ENCODE results near the gene CCDC12.

The CCDC12 gene

GRCh38 chr3:46883054-46883829 is 93.3 kb downstream of the CCDC12 start:
- no peak for TF ChIP-seq CTCF (IDR thresholded peaks at IDR 0.05)
- TF ChIP-seq ZFX (IDR thresholded peaks at IDR 0.05; ENCODE audit: borderline replicate concordance): no peak
- H3K27ac ChIP-seq: no peak overlapping the region

GRCh38 chr3:46882377-46883053 is 94.0 kb downstream of the CCDC12 start:
- TF ChIP-seq ZFX (IDR thresholded peaks at IDR 0.05; ENCODE audit: borderline replicate concordance) (no peak), CTCF (IDR thresholded peaks at IDR 0.05) (no peak)
- no peak overlapping the region for H3K27ac ChIP-seq

- TF ChIP-seq CTCF (IDR thresholded peaks at IDR 0.05) (no peak), ZFX (IDR thresholded peaks at IDR 0.05; ENCODE audit: borderline replicate concordance) (no peak)
- H3K27ac ChIP-seq: no peak overlapping the region
Observed at GRCh38 chr3:46881596-46882376, 94.8 kb downstream of the CCDC12 start.

- TF ChIP-seq ZFX (IDR thresholded peaks at IDR 0.05; ENCODE audit: borderline replicate concordance): no peak
- TF ChIP-seq CTCF (IDR thresholded peaks at IDR 0.05): no peak
- no peak overlapping the region for H3K27ac ChIP-seq
Observed at GRCh38 chr3:46880884-46881595, 95.5 kb downstream of the CCDC12 start.

- H3K27ac ChIP-seq: no peak overlapping the region
- TF ChIP-seq ZFX (IDR thresholded peaks at IDR 0.05; ENCODE audit: borderline replicate concordance) (no peak), CTCF (IDR thresholded peaks at IDR 0.05) (no peak)
Observed at GRCh38 chr3:46878781-46879436, 97.6 kb downstream of the CCDC12 start.

GRCh38 chr3:46877406-46878125 is 99.0 kb downstream of the CCDC12 start, which contains the start of gene PTH1R:
TSS of gene PTH1R (plus strand) at chr3:46877721. CDS start at chr3:46883560, 5,839 bp downstream.
- H3K27ac ChIP-seq: no peak within 1 kb of the TSS
- TF ChIP-seq ZFX (IDR thresholded peaks at IDR 0.05; ENCODE audit: borderline replicate concordance): no peak
- TF ChIP-seq CTCF (IDR thresholded peaks at IDR 0.05): no peak
